GM03348 (cell line): ENCODE measurements around the gene RAB42.

Source experiments
- DNase-seq: peaks from one replicate; pipeline ENCODE4 v3.0.0; 2012; ENCODE audit warnings: low spot score

RAB42 gene, protein sequence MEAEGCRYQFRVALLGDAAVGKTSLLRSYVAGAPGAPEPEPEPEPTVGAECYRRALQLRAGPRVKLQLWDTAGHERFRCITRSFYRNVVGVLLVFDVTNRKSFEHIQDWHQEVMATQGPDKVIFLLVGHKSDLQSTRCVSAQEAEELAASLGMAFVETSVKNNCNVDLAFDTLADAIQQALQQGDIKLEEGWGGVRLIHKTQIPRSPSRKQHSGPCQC

DNA sequence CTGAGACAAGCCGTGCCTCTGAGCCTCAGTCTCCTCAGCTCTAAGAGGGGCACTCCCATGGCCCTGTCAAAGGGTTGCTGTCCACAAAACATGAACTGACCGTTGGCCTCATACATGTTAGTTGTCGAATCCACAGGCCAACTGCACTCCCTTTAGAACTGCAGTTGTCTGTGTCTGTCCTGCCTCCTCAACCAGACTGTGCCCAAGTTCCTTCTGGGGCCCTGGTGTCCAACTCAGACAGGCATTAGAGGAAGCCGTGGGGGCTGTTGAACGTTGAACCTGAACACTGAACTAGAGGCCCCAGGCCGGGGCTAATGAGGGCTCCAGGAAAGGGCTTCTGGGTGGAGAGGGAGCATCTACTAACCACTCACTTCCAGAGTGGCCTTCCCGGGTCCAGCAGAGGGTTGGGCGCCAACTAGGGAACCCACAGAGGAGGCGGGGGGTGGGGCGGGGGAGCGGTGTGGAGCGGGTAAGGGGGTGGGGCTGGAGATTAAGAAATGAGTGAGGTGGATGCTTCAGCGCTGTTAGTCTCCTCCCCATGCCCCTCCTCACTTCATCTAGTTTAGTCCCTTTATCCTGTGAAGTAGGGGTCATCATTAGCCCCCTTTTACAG lies at the start of gene RAB42:
RAB42 (plus strand) TSS at position 558 of the 613 bp plus-strand sequence. CDS start 247 bp downstream, outside the sequence.
- peak; percentile 61 for DNase-seq

DNA sequence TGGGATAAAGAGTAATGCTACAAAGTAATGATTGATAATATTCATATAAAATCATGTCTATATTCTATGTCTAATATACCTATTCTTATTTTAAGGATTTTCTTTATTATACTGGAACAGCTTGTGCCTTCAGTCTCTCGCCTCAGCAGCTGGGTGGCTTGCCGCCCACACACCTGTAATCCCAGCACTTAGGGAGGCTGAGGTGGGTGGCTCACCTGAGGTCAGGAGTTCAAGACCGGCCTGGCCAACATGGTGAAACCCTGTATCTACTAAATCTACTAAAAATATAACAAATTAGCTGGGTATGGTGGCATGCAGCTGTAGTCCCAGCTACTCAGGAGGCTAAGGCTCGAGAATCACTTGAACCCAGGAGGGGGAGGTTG lies 46.8 kb upstream of the RAB42 start:
- DNase-seq: no peak

DNA sequence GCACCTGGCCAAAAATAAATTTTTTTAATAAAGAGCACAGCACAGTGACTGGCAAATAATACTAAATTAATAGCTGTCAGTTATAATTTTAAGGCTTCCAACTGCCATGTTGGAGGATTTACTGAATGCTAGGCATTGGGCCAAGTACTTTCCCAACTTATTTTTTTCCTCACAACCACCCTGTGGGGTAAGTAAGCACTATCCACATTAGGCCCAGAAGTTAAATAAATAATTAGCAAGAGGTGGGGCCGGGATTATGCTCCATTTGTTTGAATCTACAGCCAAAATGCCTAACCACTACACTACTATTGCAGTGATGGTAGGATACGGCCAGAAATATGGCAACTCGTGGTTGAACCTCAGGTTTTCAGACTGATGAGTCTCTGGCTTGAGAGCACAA lies 43.7 kb upstream of the RAB42 start:
- DNase-seq: no peak

DNA sequence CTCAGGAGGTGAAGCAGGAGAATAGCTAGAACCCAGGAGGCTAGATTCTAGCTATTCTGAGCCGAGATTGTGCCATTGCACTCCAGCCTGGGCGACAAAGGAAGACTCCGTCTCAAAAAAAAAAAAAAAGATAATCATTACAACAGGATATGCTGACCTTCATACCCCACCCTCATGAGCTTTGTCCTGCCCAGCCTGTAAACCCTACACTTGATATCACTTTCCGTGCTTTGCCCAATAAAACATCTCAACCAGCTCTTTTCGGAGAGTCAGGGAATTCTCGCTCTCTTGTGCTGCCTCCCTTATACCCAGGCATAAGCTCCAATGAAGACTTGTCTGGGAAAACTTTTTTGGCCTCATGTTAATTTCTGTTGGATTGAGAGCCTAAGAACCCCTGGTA lies 40.7 kb upstream of the RAB42 start:
- no peak for DNase-seq

DNA sequence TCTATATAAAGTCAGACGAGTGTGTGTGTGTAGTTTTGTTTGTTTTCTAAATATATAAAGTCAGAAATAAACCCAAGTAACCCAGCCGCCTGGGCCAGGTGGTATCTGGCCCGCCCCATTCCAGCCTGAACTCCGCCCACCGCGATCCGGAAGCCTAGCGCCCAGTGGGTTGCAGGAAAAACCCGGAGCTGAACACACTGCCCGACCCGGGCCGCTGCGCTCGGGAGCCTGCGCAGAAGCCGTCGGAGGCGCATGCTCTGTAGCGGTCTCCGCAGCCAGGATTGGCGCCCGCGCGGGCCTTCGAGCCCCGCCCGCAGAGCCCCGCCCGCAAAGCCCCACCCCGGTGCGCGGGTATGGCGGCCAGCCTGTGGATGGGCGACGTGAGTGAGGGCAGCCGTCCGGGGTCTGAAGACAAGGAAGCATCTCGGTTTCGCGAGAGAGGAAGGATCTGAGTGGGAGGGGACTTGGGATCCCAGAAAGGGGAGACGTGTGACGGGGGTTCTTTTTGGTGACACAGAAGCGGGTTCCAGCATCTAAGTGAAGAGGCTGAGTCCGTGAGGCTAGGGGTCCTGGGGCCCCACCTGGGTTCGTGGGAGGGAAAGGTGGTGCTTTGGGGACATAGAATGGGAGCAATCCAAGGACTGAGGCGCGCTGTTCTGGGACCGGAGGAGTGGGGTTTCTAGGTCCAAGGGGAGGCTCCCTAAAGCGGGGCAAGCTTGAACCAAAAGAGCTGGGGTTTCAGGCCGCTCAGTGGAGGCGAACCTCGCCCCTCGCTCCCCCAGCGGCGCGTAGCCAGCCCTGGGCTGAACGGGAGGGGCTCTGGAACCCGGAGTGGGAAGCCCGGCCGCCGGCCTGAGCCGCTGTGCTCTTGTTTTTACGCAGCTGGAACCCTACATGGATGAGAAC lies 39.1 kb upstream of the RAB42 start, which contains the start of gene TRNAU1AP:
TRNAU1AP (plus strand) TSS at position 328 of the 906 bp plus-strand sequence; CDS start at position 354, 26 bp downstream.
- peak; percentile 99 for DNase-seq

DNA sequence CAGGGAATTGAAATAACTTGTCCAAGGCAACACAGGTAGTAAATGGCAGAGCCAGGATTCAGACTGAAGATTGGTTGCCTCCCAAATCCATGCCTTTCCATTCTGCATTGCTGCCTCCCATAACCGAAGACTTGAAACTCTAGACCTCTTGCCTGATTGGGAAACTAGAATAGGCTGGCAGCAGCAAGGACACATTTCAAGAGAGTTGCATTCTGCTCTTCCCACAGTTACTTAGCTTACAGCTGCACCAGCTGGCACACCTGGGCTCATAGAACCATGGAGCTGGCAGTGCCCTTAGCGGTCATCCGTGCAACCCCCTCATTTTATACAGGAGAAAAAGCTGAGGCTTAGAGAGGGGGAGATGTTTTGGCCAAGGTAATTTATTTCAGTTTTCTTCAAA lies 31.2 kb upstream of the RAB42 start:
- DNase-seq: no peak

DNA sequence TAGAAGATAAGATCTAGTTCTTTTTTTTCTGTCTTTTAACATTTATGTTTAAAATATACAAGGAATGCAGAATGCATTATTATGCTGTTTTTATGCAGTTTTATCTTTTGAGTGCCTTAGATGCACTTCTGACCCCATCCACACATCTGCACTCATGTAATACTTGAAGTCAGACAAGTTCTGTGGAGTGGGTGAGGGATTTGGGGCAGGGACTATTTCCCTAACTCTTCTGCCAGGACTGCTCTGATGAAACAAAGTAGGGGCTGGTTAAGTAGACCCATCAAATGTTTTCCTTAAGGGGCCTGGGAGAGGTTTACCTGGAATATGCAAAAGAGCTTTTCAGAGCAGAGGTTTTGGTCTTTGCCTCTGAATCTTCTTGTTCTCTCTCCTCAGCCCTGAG lies 27.8 kb upstream of the RAB42 start:
- DNase-seq: no peak

DNA sequence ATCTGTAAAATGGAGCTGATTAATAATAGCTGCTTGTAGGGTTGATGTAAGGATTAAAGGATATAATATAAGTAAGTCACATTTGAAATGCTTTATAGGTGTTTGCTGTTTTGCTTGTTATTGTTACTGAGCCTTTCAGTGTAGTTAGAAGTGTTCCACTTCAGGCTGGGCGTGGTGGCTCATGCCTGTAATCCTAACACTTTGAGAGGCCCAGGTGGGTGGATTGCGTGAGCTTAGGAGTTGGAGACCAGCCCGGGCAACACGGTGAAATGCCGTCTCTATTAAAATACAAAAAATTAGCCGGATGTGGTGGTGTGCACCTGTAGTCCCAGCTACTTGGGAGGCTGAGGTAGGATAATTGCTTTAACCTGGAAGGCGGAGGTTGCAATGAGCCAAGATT lies 27.0 kb upstream of the RAB42 start:
- DNase-seq: no peak

DNA sequence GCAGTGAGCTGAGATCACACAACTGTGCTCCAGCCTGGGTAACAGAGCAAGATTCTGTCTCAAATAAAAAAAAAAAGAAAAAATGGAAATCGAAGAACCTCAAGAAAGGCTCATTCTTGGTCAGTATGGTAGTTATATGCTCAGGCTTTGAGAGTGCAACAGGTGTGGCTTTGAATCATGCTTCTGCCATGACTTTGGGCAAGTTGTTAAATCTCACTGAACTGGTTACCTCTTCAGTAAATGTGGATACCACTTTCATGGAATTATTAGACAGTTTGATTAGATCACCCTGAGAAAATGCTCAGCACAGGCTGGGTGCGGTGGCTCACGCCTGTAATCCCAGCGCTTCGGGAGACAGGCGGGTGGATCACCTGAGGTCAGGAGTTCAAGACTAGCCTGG lies 26.3 kb upstream of the RAB42 start:
- DNase-seq: no peak

DNA sequence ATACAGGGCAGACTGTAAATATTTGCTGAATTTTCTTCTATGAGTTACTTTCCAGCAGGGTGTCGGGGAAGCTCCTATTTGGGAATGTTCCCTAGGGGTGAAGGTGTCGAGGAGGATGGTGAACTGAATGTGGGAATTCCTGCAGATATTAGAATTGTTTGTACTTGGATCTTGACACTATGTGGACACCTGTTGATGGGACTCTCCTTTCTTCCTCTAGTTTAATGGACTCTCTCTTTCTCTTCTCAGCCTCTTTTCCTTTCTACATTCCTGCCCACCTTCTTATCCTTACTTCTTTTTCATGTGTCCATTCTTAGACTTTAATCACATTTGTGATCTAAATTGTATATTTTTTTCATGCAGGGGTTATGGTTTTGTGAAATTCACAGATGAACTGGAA lies 25.1 kb upstream of the RAB42 start:
- no peak for DNase-seq

DNA sequence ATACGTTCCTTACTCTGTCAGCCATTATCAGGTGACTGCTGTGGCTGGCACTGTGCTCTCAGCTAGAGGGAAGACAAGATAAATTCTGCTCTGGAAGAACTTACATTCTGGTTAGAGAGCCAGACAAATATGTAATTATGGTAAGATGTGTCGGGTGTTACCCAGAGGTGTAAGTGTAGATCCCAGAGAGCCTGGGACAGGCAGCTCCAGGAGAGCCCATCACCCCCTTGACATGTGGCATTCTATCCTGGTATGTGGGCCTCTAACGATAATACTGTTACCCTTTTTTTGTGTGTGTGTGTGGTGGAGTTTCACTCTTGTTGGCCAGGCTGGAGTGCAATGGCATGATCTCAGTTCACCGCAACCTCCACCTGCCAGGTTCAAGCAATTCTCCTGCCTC lies 20.2 kb upstream of the RAB42 start:
- no peak for DNase-seq

DNA sequence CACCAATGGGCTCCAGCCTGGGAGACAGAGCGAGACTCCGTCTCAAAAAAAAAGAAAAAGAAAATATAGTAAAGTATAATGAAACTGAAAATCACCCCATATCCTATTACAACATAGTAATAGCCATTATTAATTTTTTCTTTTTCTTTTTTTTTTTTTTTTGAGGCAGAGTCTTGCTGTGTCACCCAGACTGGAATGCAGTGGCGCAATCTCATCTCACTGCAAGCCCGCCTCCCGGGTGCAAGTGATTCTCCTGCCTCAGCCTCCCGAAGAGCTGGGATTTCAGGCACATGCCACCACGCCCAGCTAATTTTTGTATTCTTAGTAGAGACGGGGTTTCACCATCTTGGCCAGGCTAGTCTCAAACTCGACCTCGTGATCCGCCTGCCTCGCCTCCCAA lies 19.2 kb upstream of the RAB42 start:
- DNase-seq: peak; percentile 42

DNA sequence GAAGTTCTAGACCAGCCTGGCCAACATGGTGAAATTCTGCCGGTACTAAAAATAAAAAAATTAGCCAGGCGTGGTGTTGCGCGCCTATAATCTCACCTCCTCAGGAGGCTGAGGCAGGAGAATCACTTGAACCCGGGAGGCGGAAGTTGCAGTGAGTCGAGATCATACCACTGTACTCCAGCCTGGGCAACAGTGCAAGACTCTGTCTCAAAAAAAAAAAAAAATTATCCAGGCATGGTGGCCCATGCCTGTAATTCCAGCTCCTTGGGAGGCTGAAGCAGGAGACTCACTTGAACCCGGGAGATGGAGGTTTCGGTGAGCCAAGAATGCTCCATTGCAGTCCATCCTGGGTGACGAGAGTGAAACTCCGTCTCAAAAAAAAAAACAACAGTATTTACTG lies 18.5 kb upstream of the RAB42 start:
- DNase-seq: no peak

DNA sequence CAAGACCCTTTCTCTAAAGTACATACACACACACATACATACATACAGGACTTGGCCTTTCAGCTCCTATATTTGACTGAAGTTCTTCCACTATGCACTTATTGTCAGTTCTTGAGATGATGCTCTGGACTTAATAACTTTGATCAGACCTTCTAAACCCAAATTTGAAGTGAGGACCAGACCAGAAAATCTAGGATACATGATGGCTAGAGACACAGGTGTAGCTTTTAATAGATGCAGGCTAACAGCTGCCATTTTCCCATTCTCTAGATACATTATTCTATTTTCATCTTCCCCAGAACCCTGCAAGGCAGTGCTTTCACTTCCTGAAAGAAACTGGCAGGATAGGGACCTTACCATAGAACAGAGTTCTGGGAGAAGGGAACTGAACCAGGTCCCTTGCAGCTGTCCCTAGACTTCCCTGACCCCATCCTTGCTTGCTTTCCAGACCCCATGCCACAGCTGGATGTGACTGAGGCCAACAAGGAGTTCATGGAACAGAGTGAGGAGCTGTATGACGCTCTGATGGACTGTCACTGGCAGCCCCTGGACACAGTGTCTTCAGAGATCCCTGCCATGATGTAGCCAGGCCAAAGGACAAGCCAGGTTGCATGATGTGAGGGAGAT lies 14.9 kb upstream of the RAB42 start:
- no peak for DNase-seq

DNA sequence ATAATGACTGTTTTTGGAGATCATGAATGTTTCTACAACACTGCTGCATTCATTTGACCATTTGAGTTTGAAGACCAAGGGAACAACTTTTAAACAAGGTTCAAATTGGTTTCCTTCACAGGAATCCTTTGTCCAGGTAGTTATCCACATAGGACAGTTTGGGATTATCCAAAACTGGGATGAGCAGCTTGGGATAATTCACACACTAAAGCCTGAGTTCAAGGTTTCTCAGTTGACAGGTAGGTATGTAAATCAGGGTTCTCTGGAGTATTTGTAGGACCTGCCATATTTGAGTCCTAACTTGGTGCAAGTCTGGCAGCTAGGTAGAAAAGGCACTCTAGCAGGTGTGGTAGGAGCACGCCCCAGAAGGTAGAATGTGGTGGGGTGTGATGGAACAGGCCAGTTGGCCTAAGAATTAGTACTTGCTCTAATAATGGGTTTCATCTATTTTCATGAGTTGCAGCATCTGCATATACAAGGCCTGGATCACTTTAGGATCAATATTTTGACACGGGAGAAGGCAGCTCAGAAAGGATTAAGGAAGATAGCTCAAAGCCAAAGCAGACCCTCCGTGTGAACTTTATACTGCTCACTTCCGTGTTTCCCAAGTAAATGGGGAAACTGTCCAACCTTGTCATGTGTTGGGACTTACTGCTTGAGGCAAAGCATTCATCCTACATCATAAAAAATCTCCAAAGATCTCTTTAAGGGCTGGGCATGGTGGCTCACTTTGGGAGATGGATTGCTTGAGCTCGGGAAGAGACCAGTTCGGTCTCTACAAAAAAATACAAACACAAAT lies 14.1 kb upstream of the RAB42 start:
- no peak for DNase-seq

DNA sequence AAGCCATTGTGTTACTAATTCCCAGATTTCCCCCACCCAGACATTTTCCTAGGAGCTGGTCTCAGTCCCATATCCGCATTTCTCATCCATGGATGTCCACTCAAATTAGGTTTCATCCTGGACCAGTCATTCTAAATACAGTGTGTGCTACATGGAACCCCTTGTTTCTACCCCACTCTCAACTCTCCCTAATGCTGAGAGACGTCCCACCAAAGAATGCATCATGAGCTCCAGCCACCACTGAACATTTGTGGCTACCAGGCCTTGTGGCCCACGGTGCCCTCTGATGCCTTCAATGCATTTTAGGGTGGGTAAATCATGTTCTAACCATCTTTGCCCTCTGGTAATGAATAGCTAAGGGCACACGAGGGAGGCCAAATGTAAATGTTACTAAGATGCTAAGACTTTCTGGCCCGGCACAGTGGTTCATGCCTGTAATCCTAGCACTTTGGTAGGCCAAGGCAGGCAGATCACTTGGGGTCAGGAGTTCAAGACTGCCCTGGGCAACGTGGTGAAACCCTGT lies 13.3 kb upstream of the RAB42 start:
- no peak for DNase-seq

DNA sequence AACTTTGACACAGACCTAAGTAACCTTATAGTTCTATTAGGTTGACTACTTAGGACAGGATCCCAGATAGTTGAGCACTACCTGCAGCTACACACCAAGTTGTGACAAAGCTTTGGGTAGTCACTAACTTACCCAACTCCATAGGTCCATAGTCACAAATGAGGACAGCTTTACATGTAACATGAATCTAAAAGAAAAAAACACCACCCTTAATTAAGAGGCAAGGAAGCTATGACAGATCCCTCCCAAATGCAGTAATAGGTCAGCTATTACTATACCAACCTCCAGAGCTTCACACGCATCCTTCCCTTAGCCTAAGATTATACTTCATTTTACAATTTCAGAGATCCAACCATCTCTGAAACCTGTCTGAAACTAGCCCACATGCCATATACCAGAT lies 12.7 kb upstream of the RAB42 start:
- DNase-seq: no peak

DNA sequence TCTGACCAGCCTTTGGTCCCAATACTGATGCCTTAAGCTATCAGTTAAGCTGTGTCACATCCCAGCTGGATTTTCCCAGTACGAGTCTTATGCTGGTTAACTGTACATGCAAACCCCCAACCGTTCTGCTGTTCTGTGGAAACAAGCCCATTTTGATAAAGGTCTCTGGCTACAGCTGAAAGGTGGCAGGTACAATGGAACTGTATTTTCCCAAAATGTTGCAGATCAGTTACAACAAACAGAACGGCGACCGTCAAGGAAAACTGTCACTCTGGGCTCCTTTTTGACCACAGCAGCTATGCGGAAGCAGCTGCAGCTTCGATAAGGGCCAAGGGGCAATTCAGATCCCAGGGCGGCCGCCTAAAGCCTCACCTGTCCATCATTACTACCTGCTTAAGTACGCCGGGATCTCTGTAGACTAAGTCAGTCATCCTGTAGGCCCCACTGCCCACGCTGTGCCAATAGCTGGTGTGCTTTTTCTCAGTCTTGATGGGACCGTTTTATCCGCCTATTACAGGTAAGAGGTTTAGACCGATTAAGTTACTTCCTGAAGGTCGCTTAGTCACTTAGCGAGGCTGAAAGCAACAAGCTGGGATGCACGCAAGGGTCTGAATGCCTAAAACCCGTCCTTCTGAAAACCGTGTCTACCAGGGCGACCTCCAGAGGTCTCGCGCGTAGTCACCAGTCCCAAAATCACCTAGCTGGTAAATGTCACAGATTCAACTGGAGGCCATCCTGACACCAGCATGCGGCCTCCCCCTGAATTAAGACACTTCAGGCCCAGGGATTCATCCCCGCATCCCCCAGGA lies 11.1 kb upstream of the RAB42 start:
- DNase-seq: peak; percentile 39

DNA sequence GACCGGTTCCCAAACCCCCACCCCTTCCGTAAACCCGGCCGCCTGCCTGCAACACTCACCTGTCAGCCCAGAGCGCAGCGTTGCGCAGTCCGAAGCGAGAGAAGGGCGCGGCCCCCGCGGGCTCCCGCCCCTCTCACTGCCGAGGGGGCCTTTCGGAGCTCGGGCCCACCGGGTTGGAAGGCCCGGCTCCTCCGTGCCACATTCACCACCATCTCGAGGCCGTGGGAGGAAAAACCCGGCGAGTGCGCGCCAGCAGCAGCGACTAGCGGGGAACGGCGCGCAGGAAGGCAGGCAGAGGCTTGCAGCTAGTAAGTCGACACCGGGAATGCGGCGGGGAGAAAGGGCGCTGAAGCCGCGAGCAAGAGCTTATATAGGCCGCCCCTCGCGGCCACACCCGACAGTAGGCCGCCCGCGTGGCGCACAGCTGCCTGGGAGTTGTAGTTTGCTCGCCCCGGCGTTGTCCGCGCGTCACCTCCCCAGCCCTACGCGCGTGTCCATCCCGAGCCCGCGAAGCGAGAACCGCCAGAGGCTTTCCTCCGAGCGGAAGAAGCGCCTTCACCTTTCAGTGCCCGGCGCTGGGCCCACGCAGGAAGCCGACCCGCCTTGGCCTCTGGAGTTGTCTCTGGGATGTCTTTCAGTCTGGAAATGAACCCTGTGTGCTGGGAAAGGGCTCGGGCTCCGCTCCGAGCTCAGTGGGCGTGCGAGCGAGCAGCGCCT lies 10.4 kb upstream of the RAB42 start:
- DNase-seq: peak; percentile 98

DNA sequence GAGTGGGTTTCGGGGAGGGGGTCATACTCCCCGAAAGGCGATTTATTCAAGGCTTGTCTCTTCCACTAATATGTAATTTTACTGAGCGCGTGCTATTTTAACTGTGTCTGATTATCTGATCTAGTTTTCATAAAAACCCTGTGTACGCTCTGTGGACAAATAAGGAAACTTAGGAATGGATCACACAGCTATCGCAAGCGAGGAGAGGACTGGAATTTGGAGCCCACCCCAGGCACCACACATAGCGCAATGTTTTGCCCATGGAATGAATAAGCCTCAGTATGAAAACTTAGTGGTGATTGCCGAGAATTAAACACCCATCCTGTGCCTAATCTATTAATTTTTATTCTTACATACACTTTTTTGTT lies 9.8 kb upstream of the RAB42 start:
- DNase-seq: peak; percentile 62
